Activated naive CD8-positive, alpha-beta T cell treated with anti-CD3 and anti-CD28 coated beads for 36 hours (primary cell): Measurements from ENCODE around the gene CCL22. TPM values are rescaled to one million over a fixed set of nuclear protein-coding genes. Genes with fewer than 3 reads are reported as not detected.
"Not testable (repeated sequence)": the region's sequence is repeated elsewhere in the genome, so short reads cannot be mapped to it uniquely, and the experiment has no call there.

ENCODE experiments used
- DNase-seq: peaks from one replicate; pipeline ENCODE4 v3.0.0; 2021
- H3K27ac Mint-ChIP-seq: one replicate; pipeline ENCODE4 v1.8.0; 2022; ENCODE audit warnings: mild to moderate bottlenecking, moderate library complexity, mixed read lengths
- H3K27me3 Mint-ChIP-seq: one replicate; pipeline ENCODE4 v1.8.0; 2022; ENCODE audit warnings: mild to moderate bottlenecking, mixed read lengths
- H3K36me3 Mint-ChIP-seq: one replicate; pipeline ENCODE4 v1.8.0; 2021; ENCODE audit warnings: mild to moderate bottlenecking, mixed read lengths
- H3K4me1 Mint-ChIP-seq: one replicate; pipeline ENCODE4 v1.8.0; 2021; ENCODE audit warnings: mixed read lengths
- H3K4me3 Mint-ChIP-seq: one replicate; pipeline ENCODE4 v1.8.0; 2022; ENCODE audit warnings: mild to moderate bottlenecking, moderate library complexity, mixed read lengths
- H3K9me3 Mint-ChIP-seq: one replicate; pipeline ENCODE4 v1.8.0; 2022; ENCODE audit warnings: mixed read lengths
- total RNA-seq, 2 experiments: library from RNA; stranded (reverse); gene quantifications; one replicate each; pipeline ENCODE4 v1.2.3, GENCODE V29; 2021

CCL22 gene
- total RNA-seq, 2 experiments from 2014 or later: 12.4 to 12.7 TPM

DNA sequence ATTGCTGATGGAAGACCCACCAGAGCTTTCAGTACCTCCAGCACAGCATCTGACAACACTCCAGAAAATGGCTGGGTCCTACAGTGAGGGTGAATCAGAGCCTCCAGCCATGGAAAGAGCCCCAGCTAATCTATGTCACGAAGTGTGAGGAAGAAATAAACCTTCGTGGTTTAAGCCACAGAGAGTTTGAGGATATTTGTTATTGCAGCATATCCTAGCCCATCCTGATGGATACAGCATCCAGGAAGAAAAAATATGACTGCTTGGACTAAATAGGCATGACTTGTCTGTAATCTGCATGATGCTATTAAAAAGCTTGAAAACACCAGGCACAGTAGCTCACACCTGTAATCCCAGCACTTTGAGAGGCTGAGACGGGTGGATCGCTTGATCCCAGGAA is 32.7 kb downstream of the CCL22 start:
- no peaks in the 10 kb centered on the region for H3K9me3 Mint-ChIP-seq
- no peak overlapping the region for H3K27ac Mint-ChIP-seq
- no peaks in the 10 kb centered on the region for H3K36me3 Mint-ChIP-seq
- peaks cover 7% of the 10 kb centered on the region for H3K4me1 Mint-ChIP-seq
- H3K27me3 Mint-ChIP-seq: peaks cover 5% of the 10 kb centered on the region
- no peak overlapping the region for H3K4me3 Mint-ChIP-seq
- no peak for DNase-seq

DNA sequence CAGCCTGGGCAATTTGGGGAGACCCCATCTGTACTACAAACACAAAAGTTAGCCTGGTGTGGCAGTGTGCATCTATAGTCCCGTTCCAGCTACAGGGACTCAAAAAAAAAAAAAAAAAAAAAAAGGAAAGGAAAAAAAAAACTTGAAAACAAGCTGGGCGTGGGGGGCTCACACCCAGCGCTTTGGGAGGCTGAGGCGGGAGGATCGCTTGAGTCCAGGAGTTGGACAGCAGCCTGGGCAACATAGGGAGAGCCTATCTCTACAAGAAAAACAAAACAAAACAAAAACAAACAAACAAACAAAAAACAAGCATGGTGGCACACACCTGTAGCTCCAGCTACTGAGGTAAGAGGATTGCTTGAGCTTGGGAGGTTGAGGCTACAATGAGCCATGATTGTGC is 33.1 kb downstream of the CCL22 start:
- Mint-ChIP-seq H3K36me3 (no peaks in the 10 kb centered on the region), H3K9me3 (no peaks in the 10 kb centered on the region), H3K27ac (no peak overlapping the region), H3K4me3 (no peak overlapping the region), H3K27me3 (peaks cover 5% of the 10 kb centered on the region), H3K4me1 (peaks cover 4% of the 10 kb centered on the region)
- DNase-seq: no peak

DNA sequence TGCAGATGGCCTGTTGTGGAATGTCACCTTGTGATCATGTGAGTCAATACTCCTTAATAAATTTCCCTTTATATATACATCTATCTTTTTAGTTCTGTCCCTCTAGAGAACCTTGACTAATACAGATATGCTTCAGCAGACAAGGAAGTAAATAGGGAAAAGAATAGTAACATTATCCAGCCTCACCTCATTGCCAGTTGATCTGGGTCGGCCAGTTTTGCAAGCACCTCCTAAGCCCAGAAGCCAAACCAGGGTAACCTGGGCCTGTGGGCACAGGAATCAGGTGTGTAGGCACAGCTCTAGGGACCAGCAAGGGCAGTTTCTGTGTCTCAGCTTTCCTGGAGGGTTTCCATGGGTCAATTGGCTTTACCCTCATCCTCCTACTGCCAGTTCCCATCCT is 34.1 kb downstream of the CCL22 start:
- peaks cover 4% of the 10 kb centered on the region for H3K4me1 Mint-ChIP-seq
- no peak for DNase-seq
- H3K27ac Mint-ChIP-seq: no peak overlapping the region
- H3K9me3 Mint-ChIP-seq: no peaks in the 10 kb centered on the region
- no peak overlapping the region for H3K4me3 Mint-ChIP-seq
- H3K27me3 Mint-ChIP-seq: peaks cover 5% of the 10 kb centered on the region
- no peaks in the 10 kb centered on the region for H3K36me3 Mint-ChIP-seq

DNA sequence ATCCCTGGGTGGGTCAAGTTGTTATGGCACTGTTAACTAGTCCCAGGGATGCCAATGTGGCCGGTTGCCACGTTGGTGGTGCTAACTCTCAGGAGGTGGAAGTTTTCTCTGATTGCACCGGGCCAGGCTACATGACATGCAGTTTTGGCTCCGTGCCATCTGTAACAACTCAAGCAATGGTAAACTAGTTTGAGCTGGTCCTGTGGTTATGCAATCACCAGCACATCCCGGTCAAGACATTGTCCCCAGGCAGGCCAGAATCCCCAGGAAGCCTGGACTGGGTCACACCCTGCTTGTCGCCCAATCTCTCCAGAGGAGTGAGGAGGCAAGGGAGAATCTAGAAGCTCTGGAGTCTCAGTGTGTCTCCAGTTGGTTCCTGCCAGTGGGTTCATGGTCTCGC is 35.9 kb downstream of the CCL22 start:
- Mint-ChIP-seq H3K36me3 (no peaks in the 10 kb centered on the region), H3K27me3 (peaks cover 5% of the 10 kb centered on the region), H3K9me3 (no peaks in the 10 kb centered on the region), H3K4me1 (no peaks in the 10 kb centered on the region), H3K27ac (no peak overlapping the region), H3K4me3 (no peak overlapping the region)
- DNase-seq: no peak

DNA sequence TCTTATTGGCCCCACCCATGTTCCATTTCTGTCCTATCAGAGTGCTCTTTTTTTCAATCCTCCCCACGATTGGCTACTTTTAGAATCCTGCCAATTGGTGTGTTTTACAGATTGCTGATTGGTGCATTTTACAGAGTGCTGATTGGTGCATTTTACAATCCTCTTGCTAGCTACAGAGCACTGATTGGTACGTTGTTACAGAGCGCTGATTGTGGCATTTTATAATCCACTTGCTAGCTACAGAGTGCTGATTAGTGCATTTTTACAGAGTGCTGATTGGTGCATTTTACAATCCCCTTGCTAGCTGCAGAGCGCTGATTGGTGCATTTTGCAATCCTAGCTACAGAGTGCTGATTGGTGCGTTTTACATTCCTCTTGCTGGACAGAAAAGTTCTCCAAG is 36.4 kb downstream of the CCL22 start:
- Mint-ChIP-seq H3K4me3 (no peak overlapping the region), H3K36me3 (no peaks in the 10 kb centered on the region), H3K9me3 (no peaks in the 10 kb centered on the region), H3K27me3 (peaks cover 5% of the 10 kb centered on the region), H3K4me1 (no peaks in the 10 kb centered on the region), H3K27ac (no peak overlapping the region)
- no peak for DNase-seq

DNA sequence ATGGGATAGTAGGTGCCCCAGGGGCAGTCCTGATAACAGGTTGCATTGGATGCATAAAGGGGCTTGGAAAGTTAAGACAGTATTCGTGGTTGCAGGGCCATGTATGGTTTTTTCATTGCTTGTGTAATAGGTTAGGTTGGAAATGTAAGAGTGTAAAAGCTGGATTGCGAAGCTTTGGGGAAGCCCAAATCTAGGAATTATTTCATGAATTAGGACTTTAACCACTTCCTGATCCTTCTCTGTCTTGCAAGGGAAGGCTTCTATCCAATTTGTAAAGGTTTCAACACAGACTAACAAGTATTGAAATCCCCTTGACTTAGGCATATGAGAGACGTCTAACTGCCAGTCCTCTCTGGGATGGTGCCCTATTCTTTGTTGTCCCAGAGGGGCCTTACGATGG is 38.2 kb downstream of the CCL22 start:
- Mint-ChIP-seq H3K27ac (no peak overlapping the region), H3K4me3 (no peak overlapping the region), H3K4me1 (no peaks in the 10 kb centered on the region), H3K9me3 (no peaks in the 10 kb centered on the region), H3K27me3 (no peaks in the 10 kb centered on the region), H3K36me3 (no peaks in the 10 kb centered on the region)
- DNase-seq: no peak

DNA sequence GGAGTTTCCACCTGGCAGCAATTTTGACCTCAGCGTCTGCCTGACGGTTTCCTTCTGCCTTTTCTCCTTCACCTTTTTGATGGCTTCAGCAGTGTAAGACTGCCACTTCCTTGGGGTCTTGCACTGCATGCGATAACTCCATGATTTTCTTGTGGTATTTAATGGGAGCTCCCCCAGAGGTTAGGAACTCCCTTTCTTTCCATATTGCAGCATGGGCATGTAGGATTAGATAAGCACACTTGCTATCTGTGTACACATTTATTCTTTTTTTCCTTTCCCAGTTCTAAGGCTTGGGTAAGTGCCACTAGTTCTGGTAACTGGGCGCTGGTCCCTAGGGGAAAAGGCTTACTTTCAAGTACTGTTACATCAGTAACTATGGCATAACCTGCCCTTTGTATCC is 38.9 kb downstream of the CCL22 start:
- not testable (repeated sequence) for H3K27me3 Mint-ChIP-seq, H3K27ac Mint-ChIP-seq, H3K36me3 Mint-ChIP-seq, H3K9me3 Mint-ChIP-seq, H3K4me1 Mint-ChIP-seq, DNase-seq, H3K4me3 Mint-ChIP-seq

DNA sequence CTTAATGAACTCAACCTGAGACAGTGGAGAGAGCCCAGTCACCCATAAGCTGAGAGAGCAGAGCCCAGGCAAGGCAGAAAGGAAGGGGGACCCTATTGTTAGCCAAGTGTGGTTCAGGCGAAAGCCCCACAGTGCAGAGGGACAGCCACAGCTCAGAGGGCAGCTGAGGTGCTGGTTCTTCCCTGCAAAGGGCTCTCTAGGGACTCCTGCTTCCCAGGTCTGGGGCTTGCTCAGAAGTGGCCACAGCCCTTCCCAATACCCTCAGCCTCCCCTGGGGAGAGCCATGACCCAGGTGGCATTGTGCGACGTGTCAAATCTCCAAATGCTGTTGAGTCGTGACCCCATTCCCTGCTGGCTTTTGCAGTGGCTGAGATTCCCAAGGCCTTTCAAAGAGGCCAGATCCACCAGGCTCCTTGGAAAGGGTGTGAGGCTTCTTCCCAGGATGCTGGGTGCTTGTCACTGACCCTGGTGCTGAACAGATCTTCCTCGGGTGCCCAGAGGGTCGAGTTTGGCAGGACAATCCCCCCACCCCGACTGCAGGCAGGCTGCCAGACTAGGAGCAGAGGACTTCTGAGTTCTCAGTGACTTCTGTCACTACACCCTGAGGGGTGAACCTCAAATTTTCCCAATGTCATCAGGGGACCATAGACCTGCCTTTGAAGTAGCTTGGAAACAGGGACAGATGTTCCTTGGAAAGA is 43.5 kb downstream of the CCL22 start:
- Mint-ChIP-seq H3K4me3 (no peak overlapping the region), H3K36me3 (no peaks in the 10 kb centered on the region), H3K4me1 (peaks cover 8% of the 10 kb centered on the region), H3K27ac (no peak overlapping the region), H3K9me3 (no peaks in the 10 kb centered on the region), H3K27me3 (no peaks in the 10 kb centered on the region)
- no peak for DNase-seq

DNA sequence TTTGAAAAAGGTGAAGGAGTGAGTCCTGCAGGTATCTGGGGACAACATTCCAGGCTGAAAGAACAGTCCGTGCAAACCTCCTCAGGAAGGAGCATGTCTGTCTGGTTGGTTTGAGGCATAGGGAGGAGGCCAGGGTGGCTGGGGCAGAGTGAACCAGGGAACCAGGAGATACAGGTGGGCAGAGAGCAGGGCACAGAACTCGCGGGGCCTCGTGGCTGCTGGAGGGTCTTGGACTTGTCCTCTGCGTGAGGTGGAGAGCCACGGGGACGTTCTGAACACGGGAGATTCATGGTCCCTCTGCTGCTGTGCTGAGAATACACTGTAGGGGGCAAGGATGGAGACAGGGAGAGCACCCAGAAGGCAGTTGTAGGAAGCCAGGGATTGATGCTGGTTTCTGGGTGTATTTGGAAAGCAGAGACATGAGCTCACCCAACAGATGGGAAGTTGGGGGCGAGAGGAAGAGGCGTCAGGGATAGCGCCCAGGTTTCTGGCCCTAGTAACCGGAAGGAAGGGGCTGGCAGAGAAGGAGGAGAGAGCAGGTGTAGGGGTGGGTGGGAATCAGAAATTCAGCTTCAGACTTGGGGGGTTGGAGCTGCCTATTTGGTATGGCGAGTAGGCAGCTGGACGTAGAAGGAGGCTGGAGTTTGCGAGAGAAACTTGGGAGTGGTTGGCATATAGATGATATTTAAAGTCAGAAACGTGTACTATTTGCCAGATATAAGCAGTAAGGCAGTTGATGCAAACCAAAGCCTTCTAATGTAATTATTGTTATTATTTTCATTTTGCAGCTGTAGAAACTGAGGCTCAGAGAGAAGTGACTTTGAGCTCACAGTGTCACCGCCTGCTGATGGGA is 45.6 kb downstream of the CCL22 start, which contains the start of gene CCL17:
TSS of gene CCL17 (plus strand) at position 803 of the 853 bp plus-strand sequence. CDS start 9,166 bp downstream, outside the sequence.
- H3K36me3 Mint-ChIP-seq: no peaks in the 10 kb centered on the region
- H3K27me3 Mint-ChIP-seq: no peaks in the 10 kb centered on the region
- H3K4me1 Mint-ChIP-seq: peaks cover 8% of the 10 kb centered on the region
- no peak within 1 kb of the TSS for H3K27ac Mint-ChIP-seq
- H3K4me3 Mint-ChIP-seq: no peak within 1 kb of the TSS
- no peak for DNase-seq
- no peaks in the 10 kb centered on the region for H3K9me3 Mint-ChIP-seq

DNA sequence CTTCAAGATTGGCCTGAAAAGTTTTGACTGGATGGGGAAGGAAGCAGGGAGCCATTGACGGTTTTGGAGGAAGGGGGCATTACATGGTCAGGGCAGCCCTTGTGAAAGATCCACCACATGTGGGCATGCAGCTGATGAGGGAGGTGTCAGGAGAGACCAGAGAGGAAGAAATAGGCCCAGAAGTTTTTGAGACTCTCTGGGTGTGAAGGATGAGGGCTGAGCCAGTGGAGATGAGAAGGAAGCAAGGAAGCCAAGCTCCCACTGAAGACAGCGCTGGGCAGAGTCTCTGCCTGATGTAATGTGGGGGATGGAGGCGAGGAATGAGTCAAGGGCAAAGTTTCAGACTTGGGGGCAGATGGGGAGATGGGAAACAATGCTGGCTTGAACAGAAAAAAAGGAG is 46.5 kb downstream of the CCL22 start:
- Mint-ChIP-seq H3K27me3 (no peaks in the 10 kb centered on the region), H3K27ac (no peak overlapping the region), H3K9me3 (no peaks in the 10 kb centered on the region), H3K36me3 (no peaks in the 10 kb centered on the region), H3K4me3 (no peak overlapping the region), H3K4me1 (peaks cover 8% of the 10 kb centered on the region)
- no peak for DNase-seq

DNA sequence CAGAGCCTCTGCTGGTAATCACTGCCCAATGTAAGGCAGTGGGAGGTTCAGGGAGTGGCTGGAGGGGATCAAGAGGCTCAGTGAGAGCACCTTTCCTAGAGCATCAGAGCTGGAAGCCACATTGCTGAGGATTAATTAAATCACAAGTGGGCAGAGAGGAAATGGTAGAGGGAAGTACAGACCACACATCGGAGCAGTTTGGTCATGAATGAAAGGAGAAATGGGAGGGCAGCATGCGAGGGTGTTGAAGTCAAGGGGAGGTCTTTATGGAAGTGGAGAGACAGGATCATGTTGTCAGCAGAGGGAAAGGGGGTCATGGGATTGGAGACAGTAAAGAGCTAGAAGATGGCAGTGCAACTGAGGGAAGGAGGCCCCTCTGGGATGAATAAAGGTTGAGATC is 48.3 kb downstream of the CCL22 start:
- Mint-ChIP-seq H3K4me1 (peaks cover 8% of the 10 kb centered on the region), H3K36me3 (no peaks in the 10 kb centered on the region), H3K27ac (no peak overlapping the region), H3K9me3 (no peaks in the 10 kb centered on the region), H3K4me3 (no peak overlapping the region), H3K27me3 (no peaks in the 10 kb centered on the region)
- no peak for DNase-seq

DNA sequence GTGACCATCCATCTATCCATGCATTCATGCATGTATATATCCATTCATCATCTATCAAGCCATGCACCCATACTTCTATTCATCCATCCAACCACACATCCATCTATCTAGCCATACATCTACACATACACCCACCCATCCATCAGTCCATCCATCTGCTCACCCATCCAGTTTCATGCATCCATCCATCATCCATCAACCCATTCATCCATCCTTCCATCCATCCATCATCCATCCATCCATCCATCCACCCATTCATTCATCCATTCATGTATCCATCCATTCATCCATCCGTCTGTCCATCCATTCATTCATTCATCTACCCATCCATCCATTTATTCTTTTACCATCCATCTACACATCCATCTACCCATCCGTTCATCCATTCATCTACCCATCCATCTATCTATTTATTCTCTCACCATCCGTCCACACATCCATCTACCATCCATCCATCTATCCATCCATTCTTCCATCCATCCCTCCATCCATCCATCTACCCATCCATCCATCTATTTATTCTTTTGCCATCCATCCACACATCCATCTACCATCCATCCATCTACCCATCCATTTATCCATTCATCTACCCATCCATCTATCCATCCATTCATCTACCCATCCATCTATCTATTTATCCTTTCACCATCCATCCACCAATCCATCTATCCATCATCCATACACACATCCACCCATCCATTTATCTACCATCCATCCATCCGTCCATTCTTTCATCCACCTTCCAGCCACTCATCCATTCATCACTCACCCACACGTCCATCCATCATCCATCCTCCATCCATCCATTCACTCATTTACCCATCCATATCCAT is 49.2 kb downstream of the CCL22 start:
- no peak overlapping the region for H3K4me3 Mint-ChIP-seq
- H3K27me3 Mint-ChIP-seq: no peaks in the 10 kb centered on the region
- no peak for DNase-seq
- no peak overlapping the region for H3K27ac Mint-ChIP-seq
- H3K4me1 Mint-ChIP-seq: peaks cover 8% of the 10 kb centered on the region
- H3K36me3 Mint-ChIP-seq: no peaks in the 10 kb centered on the region
- no peaks in the 10 kb centered on the region for H3K9me3 Mint-ChIP-seq

DNA sequence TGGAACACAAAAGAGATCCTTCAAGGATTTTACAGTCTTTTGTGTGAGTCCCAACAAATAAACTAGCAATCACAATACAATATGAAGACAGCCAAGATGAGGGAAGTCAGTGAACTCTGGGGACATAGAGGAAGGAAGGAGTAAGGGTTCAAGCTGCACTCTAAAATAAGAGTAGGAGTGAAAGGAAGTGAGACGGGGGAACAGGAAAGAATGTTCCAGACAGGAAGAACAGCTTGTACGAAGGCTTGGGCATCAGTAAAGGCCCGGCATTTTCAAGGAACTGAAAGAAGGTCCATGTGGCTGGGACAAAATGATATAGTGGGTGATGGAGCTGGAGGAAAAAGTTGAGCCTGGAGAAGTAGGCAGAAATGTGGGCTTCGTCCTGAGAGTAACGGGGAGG is 50.5 kb downstream of the CCL22 start:
- no peak for DNase-seq
- Mint-ChIP-seq H3K36me3 (no peaks in the 10 kb centered on the region), H3K27me3 (no peaks in the 10 kb centered on the region), H3K9me3 (no peaks in the 10 kb centered on the region), H3K27ac (no peak overlapping the region), H3K4me1 (peaks cover 8% of the 10 kb centered on the region), H3K4me3 (no peak overlapping the region)

DNA sequence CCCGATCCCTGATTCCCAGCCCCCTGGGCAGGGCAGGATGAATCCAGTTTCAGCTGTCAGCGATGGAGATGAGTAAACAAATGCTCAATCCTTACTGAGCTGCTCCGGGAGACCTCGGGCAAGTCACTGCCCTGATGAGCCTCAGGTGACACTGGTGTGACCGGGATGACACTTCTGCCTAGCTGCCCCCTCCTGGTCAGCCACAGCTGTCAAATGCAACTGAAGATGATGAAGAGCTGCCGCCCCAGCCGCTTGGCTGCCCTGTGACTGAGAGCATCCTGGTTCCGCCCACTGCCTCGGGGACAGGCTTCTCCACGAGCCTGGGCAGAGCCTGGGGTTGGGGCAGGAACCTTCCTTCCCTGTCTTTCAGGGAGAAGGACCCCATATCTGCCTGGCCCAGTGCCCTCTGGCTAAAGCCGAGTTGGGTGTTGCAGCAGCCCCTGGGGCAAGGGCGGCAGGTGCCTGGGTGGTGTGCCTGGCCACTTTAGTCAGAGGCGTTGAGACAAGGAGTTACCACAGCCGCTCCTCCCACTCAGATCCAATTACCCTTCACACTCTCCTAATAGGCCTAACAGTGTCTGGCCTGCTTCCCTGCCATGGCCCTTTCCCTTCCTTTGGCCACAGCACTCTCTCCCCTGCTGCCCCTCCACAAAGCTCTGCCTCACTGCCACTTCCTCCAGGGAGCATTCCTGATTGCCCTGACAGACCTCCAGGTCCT is 51.4 kb downstream of the CCL22 start:
- Mint-ChIP-seq H3K9me3 (no peaks in the 10 kb centered on the region), H3K27ac (no peak overlapping the region), H3K4me3 (no peak overlapping the region), H3K27me3 (no peaks in the 10 kb centered on the region), H3K36me3 (no peaks in the 10 kb centered on the region), H3K4me1 (peaks cover 4% of the 10 kb centered on the region)
- no peak for DNase-seq
